Glomerular visceral epithelial cell (primary cell): Measurements from ENCODE around the gene FNBP1.

ENCODE experiments used
- DNase-seq: peaks from one replicate; pipeline ENCODE4 v3.0.0-alpha.2; 2016; ENCODE audit errors: extremely low spot score

Gene FNBP1

DNA sequence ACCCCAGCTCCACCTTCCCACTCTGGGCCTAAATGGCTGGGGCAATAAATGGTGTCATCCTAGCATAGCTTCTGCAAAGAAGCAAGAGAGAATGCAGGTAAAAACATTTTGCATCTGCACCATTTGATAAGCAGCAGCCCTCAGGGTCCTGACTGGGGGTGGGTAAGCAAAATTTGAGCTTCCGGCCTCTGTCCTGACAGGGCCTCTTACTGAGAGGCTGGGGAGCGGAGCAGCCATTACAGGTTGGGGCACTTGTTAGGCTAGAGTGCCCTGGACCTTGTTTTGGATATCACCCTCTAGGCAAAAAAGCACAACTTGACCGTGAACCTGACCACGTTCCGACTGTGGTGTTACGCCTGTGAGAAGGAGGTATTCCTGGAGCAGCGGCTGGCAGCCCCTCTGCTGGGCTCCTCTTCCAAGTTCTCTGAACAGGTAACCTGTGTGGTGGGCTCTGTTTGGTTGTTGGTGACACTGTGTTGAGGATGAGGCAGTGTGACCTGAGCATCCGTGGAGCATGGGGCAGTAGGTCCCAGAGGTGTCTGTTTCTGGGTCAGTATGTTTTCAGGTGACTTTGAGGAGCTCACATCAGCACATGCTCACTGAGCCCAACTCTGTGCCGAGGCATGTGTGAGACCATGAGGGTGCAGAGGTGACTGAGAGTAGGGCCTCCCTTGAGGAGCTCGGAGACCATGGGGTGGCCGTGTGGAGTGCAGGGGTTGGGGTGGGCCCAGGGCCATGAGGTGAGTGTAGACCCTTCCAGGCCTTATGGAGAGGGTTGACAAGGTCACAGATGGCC lies 184.6 kb downstream of the FNBP1 start:
- DNase-seq = no peak

DNA sequence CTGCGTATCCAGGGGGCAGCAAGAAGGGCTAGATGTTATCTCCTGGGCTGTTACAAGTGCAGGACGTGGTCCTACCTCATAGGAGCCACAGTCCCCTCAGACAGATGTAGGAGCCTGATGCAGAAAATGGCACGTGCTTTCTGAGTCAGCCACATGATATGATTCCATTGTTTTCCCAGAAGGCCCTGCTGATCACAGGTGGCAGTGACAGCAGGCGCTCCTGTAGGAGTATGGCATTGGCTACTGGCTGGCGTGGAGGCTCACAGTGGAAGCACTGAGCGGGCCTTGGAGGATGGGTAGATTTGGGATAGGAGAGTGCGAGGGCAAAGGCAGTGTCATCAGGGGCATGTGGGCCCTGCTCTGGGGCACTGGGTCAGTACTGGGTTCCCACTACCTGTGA lies 185.8 kb downstream of the FNBP1 start:
- DNase-seq = no peak

DNA sequence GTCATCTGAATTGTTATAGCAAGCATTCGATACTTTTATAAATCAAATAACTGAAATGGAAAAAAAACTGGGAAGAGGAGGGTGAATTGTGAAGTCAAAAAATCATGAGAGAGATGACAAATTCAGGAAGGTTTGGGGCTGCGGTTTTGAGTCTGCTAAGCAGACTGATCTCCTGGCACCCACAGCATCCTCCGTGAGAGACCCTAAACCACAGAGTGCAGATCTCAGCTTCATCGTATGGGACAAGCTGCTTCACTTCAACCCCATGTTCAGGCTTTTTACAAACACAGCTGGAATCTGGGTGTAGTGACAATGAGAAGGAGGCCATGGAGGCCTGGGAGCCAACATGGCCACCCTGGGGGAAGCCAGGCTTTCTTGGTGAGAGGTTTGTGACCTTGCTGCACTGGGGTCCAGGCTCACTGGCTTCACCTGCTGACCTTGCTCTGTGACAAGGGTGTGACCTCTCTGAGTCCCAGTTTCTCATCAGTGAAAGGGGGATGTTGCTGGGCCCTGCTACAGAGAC lies 188.3 kb downstream of the FNBP1 start:
- DNase-seq = no peak

DNA sequence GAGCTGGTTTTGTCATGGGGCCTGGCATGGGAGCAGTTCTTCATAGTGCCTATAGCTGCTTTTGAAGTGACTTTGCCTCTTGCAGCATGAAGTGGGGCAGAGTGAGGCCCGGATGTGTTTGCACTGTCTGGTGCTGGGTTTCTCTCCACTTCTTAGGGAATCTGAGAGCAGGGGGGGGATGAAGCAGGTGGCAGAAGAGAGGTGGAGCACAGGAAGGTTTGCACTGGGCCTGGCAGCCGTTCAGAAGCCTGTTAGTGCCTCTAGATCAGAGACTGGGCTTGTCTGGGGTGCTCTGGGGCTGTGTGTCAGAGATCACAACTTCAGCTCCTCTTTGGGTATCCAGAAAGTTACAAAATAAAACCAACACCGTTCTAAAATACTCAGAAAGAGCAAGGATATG lies 189.4 kb downstream of the FNBP1 start:
- no peak for DNase-seq

DNA sequence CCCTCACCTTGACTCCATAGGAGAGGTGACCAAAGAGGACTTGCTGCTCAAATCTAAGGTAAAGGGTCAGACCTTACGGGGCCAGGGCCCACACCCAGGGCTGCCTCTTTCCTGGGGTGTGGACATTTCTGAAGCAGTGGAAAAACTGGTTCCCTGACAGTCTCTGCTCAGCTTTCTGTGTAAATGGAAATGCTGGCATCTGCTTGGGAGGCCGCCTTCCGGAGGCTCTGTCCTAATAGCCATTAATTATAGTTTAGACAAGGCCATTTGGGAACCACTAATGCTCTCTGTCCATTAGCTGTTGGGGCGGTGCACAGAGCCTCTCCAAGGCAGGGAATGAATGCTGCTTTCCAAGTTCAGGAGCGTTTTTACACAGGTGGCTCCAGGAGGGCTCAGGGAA lies 190.4 kb downstream of the FNBP1 start:
- DNase-seq = no peak

DNA sequence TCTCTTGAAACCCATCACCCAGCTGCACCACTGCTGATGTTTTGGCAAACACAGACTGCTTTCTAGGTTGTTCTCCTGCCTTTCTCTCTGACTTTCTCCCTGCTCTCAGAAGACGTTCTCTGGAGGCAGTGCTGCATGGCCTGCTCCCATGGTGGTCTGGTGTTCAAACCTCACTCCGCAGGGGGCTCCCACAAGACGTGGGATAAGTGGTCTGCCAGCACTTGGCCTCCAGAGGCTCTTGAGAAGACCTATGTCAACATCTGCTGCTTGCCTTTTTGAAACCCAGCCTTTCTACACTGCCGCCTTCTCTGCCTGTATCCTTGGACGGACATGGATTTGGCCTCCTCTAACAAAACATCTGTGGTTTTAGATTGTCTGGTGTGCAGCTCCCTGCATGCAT lies 191.2 kb downstream of the FNBP1 start:
- DNase-seq = no peak

DNA sequence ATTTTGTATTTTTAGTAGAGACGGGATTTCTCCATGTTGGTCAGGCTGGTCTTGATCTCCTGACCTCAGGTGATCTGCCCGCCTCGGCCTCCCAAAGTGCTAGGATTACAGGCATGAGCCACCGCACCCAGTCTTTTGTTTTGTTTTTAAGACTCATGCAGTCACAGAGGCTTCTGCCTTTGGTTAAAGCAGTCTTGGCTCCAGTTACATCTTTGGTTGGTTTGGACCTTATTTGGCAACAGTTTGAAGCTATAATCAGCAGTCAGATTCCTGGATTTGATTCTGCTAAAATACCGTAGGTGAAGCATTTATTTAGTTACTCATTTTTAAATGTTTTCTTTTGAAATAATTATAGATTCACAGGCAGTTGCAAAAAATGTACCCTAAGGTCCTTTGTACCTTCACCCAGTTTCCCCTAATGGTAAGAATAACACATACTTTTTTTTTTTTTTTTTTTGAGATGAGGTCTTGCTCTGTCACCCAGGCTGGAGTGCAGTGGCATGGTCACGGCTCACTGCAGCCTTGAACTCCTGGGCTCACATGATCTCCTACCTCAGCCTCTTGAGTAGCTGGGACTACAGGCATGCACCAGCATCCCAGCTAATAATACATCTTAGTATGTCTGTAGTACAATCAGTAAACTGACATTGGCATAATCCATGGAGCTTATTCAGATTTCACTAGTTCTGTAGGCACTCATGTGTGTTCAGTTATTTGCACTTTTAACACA lies 192.0 kb downstream of the FNBP1 start:
- peak; percentile 11 for DNase-seq

DNA sequence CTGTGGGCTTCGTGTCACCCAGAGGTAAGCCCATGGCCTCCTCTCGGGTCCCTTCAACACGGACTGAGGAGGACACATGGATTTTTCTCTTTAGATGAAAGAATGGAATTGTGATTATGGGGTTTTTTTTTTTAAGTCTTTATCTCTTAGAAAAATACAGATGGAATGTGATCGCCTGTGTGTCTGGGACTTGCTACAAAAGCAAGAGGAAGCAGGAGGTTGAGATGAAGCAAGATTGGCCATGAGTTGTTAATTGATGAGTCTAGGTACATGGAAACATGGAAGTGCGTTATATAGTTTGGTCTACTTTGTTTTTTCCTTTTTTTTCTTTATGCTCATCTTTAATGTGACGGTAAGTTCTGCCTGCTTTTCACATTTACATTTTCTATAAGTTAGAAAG lies 193.1 kb downstream of the FNBP1 start:
- DNase-seq = no peak

DNA sequence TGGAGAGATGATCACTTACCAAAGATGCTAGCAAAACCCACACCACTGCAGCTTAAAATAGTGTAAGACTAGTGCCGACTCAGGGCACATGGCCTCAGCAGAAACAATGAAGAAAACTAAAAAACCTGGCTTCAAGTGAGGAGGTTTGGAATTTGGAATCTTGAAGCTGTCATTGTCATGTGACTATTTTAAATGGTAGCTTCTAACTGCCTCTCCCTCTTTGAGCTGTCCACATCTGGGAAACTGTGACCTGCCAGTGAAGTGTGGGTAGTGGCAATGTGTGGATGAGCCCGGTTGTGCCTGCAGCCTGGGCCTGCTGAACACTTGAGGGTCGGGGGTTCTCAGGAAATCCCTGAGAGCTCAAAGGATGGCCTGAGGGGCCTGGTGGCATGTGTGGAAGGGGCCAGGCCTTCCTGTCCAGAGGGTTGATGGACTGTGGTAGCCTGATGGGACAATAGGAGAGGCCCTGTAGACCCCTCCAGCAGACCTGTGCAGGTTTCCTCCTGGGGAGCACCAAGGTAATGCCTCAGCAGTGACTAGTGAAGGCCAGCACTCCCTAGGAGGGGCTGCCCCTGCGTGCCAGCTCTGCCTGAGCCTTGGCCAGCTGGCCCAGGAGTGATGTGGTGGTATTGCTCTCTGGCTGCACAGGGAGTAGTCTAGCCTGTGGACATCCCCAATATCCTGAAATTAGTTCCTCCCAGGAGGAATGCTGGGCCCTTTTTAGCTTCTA lies 194.1 kb downstream of the FNBP1 start:
- no peak for DNase-seq

DNA sequence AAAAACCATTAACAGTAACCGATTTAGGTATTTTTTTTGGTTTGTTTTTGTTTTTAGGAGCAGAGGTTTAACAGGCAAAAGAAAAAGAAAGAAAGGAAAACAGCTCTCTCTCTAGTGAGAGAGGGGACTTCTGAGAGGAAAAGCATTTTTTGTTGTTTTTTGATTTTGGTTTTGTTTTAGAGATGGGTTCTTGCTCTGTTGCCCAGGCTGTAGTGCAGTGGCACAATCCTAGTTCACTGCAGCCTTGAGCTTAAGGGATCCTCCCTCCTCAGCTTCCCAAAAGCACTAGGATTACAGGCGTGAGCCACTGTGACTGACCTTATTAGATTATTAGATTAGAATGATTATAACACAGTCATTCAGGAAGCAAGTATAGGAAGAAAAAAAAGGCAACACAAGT lies 197.6 kb downstream of the FNBP1 start:
- DNase-seq = no peak

DNA sequence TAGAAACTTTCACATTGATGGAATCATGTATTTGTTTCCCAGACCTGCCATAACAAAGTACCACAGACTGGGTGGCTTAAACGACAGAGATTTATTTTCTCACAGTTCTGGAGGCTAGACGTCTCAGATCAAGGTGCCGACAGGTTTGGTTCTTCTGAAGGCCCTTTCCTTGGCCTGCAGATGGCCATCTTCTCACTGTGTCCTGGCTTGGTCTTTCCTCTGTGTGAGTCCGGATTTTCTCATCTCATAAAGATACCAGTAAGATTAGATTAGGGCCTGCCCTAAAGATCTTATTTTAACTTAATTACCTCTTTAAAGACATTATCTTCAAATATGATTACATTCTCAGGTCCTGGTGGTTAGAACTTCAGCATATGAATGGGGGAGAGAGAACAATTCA lies 201.9 kb downstream of the FNBP1 start:
- DNase-seq = no peak

DNA sequence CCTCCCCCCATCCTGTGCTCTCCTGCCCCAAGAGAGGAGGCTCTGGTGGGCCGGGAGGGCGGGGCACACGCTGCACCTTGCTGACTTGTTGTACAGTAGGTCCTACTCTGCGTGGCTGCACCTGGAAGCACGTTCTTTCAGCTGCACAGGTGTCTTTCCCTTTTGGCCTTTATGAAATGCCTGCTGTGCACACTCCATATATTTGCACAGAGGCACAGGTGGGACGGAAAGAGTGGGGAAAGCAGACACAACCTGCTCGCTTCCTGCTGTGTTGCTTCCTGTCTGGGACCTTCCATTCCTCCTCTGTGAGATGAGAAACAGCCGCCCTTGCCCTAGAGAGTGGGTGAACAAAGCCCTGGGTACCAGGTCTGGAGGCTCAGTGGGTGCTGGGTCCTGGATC lies 203.0 kb downstream of the FNBP1 start:
- DNase-seq = no peak

DNA sequence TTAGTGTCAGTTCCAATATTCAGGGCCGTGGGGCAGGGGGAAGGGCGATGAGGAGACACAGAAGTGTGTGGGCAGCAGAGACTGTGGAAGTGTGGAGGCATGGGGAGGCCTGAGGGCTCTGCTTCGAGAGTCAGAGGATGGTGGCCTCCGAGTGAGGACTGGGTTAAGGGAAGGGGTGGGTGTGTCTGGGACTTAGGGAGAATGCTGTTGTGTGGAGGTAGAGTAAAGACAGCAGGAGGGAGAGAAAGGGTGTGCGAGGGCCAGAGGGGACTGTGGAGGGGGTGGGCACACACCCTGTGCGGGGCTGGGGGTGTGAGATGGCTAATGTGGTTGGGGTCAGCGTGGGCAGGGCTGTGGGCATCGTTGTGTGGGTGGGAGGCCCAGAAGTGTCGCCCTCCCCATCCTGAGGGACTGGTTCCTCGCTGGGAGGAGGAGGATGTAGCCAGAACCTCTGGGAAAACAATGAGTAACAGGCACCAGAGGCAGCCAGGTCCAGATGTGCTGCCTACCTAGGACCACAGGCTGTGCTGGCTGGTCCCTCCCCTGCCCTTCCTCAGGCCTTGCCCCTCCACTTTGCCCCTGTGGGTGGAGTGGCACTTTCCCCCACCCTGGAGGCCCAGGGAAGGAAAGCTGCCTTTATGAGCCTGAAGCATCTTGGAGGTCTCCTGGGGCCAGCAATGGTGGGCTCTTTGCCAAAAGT lies 203.5 kb downstream of the FNBP1 start:
- no peak for DNase-seq

DNA sequence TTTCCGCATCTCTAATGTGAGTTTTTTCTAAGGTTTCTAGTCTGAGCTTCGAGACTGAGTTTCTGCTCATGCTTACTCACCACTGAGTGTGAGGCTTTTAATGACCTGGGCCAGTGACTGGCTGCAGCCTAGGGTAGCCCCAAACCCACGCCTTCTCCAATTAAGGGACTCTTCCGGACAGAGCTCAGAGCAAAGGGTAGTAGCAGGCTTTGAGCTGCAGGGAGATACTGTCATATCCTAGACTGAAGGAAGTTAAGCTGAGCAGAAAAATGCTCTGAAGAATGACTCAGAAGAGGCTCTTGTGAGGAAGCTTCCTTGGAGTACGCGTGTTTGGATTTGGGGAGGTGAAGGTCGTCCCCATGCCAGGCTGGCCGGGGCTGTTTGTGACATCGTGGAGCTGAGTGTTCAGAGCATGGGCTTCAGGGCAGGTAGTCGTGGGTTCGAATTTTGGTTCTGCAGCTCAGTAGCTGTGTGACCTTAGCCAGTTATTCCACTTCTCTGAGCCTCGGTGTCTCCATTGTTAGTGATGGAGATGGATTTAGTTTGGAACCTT lies 204.2 kb downstream of the FNBP1 start:
- DNase-seq = peak; percentile 75
